Cardiac muscle cell (in vitro differentiated cells and primary cell): ENCODE measurements around the gene WDFY2. TPM values are rescaled to one million over a fixed set of nuclear protein-coding genes. Genes with fewer than 3 reads are reported as not detected.
"Not testable (repeated sequence)": the region's sequence is repeated elsewhere in the genome, so short reads cannot be mapped to it uniquely, and the experiment has no call there.

ENCODE experiments used
- DNase-seq, 2 donors: peaks; one replicate each; pipeline versions ENCODE4 v3.0.0 to v3.0.0-alpha.2; 2010 to 2017; ENCODE audit warnings: low read depth in 1 of 2, low spot score in 1 of 2
- H3K27ac ChIP-seq: fragments of 200-600 bp; sonication (generic); 2 replicates; pipeline ENCODE4 v1.5.1; 2016
- H3K27me3 ChIP-seq: fragments of 200-600 bp; sonication (generic); 2 replicates; pipeline ENCODE4 v1.6.0; 2016; ENCODE audit warnings: control low read depth
- H3K36me3 ChIP-seq: fragments of 200-600 bp; sonication (generic); 2 replicates; pipeline ENCODE4 v1.5.1; 2016; ENCODE audit warnings: control low read depth
- H3K4me1 ChIP-seq: fragments of 200-600 bp; sonication (generic); 2 replicates; pipeline ENCODE4 v1.8.1; 2017; ENCODE audit warnings: low read depth, mild to moderate bottlenecking, mixed run types
- H3K4me3 ChIP-seq: fragments of 200-600 bp; sonication (generic); 2 replicates; pipeline ENCODE4 v1.5.1; 2016; ENCODE audit warnings: mild to moderate bottlenecking
- H3K9me3 ChIP-seq: fragments of 200-600 bp; sonication (generic); 2 replicates; pipeline ENCODE4 v1.5.1; 2017; ENCODE audit warnings: low read depth, mild to moderate bottlenecking, control low read depth
- polyA plus RNA-seq: library from polyadenylated mRNA; unstranded; fragments of >200 nt; fragmentation: Nextera tagmentation; extraction: Ambion mirVana; gene quantifications from 2 replicates; pipeline ENCODE4 v1.2.1, GENCODE V29; 2016
- total RNA-seq: library from RNA; depleted of rRNA; stranded (reverse); fragments of >200 nt; gene quantifications from 2 replicates; pipeline ENCODE4 v1.2.3, GENCODE V29; 2016
- TF ChIP-seq, protein P1 (sequence below): IDR thresholded peaks from 2 replicates; pipeline ENCODE4 v1.5.1; 2012; ENCODE audit warnings: low read depth, mild to moderate bottlenecking, low read length

WDFY2 gene
- total and polyA plus RNA-seq, 2 experiments from 2014 or later = 9.1 to 20.4 TPM

DNA sequence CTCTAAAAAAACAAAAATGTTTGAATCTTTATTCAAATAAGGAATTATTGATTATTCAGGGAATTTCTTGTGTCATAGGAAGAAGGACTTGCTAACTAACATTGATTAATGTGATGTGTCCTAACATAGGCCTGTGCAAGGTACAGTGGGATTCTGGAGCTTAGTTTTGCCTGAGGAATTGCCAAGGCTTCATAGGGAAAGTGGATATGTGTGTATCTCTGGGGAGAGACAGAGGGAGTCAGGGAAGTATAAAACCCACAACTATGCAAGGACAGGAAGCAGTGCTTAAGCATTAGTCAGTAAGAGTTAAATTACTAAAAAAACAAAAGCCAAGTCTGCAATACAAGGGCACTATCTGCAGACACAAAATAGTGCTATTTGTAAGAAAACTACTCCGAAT is 59.6 kb downstream of the WDFY2 start:
- Histone ChIP-seq H3K4me3 (no peak overlapping the region), H3K36me3 (no peaks in the 10 kb centered on the region), H3K4me1 (peaks cover 15% of the 10 kb centered on the region), H3K27ac (no peak overlapping the region), H3K9me3 (no peaks in the 10 kb centered on the region), H3K27me3 (no peaks in the 10 kb centered on the region)
- peak in 1 of 2 donors; percentile 93 for DNase-seq
- TF ChIP-seq, protein P1, sequence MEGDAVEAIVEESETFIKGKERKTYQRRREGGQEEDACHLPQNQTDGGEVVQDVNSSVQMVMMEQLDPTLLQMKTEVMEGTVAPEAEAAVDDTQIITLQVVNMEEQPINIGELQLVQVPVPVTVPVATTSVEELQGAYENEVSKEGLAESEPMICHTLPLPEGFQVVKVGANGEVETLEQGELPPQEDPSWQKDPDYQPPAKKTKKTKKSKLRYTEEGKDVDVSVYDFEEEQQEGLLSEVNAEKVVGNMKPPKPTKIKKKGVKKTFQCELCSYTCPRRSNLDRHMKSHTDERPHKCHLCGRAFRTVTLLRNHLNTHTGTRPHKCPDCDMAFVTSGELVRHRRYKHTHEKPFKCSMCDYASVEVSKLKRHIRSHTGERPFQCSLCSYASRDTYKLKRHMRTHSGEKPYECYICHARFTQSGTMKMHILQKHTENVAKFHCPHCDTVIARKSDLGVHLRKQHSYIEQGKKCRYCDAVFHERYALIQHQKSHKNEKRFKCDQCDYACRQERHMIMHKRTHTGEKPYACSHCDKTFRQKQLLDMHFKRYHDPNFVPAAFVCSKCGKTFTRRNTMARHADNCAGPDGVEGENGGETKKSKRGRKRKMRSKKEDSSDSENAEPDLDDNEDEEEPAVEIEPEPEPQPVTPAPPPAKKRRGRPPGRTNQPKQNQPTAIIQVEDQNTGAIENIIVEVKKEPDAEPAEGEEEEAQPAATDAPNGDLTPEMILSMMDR = no peak

DNA sequence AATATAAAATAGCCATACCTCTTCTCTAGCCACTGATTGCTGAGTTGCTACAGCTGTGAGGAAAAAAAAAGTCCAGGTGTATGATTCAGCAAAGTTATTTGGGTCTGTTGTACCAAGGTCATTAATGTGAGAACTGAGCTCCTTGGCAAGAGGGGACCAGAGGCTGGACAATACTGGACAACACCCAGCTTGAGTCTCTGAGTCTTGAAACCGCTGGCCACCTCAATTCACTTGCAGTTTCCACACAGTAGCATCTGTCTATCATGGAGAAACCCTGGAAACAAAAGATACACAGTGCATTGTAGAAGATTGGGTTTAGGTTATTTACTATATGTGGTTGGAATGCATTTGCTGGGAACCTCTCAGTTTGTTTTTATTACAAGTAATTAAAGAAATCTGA is 60.4 kb downstream of the WDFY2 start:
- no peaks in the 10 kb centered on the region for H3K9me3 ChIP-seq
- TF ChIP-seq, protein P1 = no peak
- DNase-seq = peak in 1 of 2 donors; percentile 62
- H3K4me1 ChIP-seq = peaks cover 15% of the 10 kb centered on the region
- H3K27me3 ChIP-seq = no peaks in the 10 kb centered on the region
- no peak overlapping the region for H3K4me3 ChIP-seq
- no peak overlapping the region for H3K27ac ChIP-seq
- H3K36me3 ChIP-seq = no peaks in the 10 kb centered on the region

DNA sequence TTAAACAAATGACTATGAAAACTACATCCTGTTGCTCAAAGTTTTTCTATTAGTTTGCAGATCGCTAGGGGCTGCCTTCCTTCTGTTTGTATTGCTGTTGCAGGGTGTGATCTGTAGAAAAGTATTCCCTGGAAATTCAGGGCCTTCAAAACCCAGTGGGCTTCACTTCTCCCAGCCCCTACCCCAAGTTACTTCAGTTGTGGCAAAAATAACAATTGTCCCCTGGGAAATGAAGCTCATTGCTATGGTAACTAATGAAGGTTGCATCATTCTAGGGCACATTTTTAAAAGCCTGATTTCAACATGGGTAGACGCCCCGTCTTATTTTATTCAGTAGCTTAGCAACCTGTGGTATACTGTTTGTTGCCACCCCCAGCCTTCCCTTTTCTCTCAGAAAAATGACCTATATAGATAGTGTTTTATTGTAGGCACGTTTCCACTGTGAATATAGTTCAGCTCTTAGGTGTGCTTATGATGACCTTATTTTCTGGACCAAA is 60.9 kb downstream of the WDFY2 start:
- TF ChIP-seq, protein P1 = no peak
- H3K27me3 ChIP-seq = no peaks in the 10 kb centered on the region
- DNase-seq = peak in 1 of 2 donors; percentile 91
- H3K9me3 ChIP-seq = no peaks in the 10 kb centered on the region
- H3K4me1 ChIP-seq = peaks cover 15% of the 10 kb centered on the region
- H3K36me3 ChIP-seq = no peaks in the 10 kb centered on the region
- H3K27ac ChIP-seq = no peak overlapping the region
- H3K4me3 ChIP-seq = no peak overlapping the region

DNA sequence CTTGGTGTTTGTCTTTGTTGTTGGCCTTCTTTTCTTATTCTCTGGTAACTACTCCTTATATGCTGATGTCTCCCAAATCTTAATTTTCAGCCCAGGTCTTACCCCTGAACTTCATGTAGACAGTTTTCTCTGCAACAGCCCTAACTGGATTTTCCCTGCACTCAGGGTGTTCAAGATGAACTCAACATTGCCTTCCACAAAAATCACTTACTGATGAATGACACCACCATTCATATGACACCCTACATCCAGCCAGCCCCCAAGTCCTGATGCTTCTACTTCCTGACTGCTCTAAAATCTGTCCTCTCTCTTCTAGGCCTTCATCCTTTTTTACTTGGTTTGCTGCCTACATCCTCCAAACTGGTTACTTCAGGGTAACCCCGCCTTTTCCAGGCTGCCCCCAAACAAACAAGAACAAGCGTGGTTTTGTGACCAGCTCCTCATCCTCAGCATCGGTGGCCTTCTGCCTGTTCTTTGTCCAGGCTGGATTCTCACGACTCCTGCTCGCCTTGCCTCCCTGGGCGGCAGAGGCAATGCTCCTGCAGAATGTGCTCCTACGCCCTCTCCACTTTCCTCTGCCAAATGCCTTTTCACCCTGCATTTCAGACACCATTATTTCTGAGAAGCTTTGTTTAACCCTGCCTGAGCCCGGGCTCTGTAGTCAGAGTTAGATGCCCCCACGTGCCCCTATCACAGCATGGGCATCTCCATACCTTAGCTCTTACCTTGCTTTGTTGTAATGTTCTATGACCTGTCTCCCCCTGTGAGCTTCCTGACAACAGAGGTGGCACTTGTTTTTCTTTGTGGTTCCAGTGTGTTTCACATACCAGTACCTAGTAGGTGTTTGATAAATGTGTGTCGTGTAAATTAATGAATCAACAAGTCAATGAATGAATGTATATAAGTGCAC is 61.8 kb downstream of the WDFY2 start:
- H3K36me3 ChIP-seq = no peaks in the 10 kb centered on the region
- TF ChIP-seq, protein P1 = no peak
- no peak overlapping the region for H3K27ac ChIP-seq
- H3K4me3 ChIP-seq = no peak overlapping the region
- no peaks in the 10 kb centered on the region for H3K27me3 ChIP-seq
- no peak for DNase-seq
- peaks cover 15% of the 10 kb centered on the region for H3K4me1 ChIP-seq
- H3K9me3 ChIP-seq = no peaks in the 10 kb centered on the region

DNA sequence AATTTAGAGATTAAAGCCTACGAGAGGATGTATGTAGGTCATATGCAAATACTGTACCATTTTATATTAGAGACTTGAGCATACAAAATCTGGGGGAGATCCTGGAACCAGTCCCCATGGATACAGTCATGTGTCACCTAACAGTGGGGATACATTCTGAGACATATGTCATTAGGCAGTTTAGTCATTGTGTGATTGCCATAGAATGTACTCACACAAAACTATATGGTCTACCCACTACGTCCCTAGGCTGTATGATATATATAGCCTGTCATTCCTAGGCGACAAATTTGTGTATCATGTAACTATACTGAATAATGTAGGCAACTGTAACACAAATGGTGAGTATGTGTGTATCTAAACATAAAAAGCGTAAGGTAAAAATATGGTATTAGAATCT is 62.8 kb downstream of the WDFY2 start:
- TF ChIP-seq, protein P1 = no peak
- H3K27me3 ChIP-seq = no peaks in the 10 kb centered on the region
- no peaks in the 10 kb centered on the region for H3K9me3 ChIP-seq
- no peak for DNase-seq
- H3K4me1 ChIP-seq = peaks cover 15% of the 10 kb centered on the region
- no peak overlapping the region for H3K4me3 ChIP-seq
- no peaks in the 10 kb centered on the region for H3K36me3 ChIP-seq
- H3K27ac ChIP-seq = no peak overlapping the region

DNA sequence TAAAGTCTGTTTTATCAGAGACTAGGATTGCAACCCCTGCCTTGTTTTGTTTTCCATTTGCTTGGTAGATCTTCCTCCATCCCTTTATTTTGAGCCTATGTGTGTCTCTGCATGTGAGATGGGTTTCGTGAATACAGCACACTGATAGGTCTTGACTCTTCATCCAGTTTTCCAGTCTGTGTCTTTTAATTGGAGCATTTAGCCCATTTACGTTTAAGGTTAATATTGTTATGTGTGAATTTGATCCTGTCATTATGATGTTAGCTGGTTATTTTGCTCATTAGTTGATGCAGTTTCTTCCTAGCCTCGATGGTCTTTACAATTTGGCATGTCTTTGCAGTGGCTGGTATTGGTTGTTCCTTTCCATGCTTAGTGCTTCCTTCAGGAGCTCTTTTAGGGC is 67.9 kb downstream of the WDFY2 start:
- not testable (repeated sequence) for H3K27ac ChIP-seq, H3K27me3 ChIP-seq

More for the DNA sequence above, 67.9 kb downstream of the WDFY2 start:
- H3K4me3 ChIP-seq, H3K9me3 ChIP-seq, H3K36me3 ChIP-seq, H3K4me1 ChIP-seq, DNase-seq: not testable (repeated sequence)
